Measurements from ENCODE around the gene MAML3.
"Not testable (repeated sequence)": the region's sequence is repeated elsewhere in the genome, so short reads cannot be mapped to it uniquely, and the experiment has no call there.

Gene MAML3

DNA sequence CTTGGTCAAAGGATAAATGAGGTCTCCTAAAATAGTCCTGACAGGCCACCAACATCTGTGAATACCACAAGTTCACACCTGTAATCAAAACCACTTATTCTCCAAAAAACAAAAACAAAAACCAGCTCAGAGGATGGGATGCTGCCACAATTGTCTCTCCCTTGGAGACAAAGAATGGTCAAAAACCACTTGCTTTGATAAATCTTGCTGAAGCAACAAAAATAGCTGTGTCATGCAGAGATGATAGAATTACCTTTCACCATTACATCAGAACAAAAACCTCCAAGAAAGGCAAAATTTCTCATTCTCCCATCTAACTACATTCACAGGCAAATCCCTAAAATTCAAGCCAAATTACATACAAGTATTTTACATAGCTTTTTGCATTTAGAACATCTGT, 180.4 kb downstream of the MAML3 start:
- in situ Hi-C loops (cut with MboI; ENCODE audit: low sequenced_read_pairs): no loop called here

DNA sequence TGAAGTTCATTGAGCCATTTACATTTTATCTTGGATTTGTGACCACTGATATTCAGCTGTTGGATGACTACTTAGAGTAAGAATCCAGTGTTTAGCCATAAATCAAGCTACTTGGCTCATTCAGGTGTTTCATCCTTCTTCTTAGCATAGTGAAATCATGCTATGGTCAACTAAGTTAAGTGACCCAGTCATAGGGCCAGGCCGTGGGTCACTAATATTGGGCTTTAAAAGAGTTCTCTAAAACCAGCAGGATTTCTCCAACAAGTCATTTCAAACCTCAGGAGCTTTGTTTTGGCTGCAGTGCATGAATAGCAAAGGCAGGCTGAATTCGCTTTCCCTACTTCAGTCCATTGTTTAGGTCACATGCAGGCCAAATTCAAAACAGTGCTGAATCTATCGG, 181.0 kb downstream of the MAML3 start:
- in situ Hi-C loops (cut with MboI; ENCODE audit: low sequenced_read_pairs): no loop called here

DNA sequence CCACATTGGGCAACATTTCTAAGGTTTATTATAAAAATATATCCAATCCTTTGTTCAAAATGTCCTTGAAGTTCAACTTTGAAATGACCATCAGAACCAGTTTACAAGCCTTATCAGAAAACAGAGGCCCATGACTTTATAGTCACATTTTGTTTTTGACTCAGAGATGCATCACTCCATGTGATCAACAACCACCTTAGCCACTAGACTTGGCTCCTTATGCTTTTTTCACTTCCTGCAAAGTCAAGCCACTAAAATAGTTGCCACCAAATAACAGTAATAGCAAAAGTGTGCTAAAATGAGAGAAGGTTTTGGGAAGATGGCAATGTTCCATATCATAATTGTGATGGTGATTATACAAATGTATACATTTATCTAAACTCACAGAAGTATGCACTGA, 181.7 kb downstream of the MAML3 start:
- in situ Hi-C loops (cut with MboI; ENCODE audit: low sequenced_read_pairs): no loop called here

DNA sequence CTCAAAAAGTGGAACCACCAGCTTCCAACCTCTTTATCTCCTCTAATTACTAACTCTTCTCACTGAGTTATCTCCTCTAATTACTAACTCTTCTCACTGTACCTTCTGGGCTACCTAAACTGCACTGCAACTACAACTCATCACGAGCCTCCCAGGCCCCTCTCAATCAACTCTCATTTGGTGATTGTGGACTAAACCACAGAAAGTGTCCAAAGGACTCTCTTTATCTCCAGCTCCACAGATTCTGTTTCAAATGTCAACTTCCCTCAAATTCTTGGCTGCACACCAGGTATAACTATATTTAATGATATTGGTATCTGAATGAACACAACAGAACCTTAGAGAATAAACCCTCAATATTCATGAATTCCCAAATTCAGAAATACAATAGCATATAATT, 182.9 kb downstream of the MAML3 start:
- in situ Hi-C loops (cut with MboI; ENCODE audit: low sequenced_read_pairs): no loop called here

DNA sequence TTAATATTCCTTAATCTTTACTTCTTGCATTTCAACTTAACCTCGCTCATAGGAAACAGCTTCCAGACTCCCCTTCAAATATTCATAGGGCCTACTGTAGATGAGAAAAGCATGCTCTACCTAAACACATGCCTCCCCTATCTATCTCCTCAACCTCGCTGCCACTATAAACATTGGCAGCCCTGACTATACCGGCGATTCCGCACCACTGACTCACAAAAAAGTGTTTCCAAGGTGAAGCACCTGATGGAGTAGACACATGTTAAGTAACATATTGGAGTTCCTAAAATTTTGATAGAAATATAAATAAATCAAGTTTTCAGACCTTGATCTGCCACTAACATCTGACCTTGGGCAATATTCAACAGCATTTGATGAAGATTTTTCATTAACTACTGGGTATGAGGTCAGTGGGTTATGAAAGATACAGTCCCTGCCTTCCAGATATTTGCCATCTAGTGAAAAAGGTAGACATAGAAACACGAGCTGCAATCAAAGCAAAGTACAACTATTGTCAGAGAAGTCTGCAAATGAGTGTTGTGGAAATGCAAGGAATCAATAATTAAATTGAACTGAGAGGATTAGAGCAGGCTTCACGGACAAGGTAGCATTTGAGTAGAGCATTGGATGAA, 184.2 kb downstream of the MAML3 start:
- in situ Hi-C loops (cut with MboI; ENCODE audit: low sequenced_read_pairs): no loop called here

DNA sequence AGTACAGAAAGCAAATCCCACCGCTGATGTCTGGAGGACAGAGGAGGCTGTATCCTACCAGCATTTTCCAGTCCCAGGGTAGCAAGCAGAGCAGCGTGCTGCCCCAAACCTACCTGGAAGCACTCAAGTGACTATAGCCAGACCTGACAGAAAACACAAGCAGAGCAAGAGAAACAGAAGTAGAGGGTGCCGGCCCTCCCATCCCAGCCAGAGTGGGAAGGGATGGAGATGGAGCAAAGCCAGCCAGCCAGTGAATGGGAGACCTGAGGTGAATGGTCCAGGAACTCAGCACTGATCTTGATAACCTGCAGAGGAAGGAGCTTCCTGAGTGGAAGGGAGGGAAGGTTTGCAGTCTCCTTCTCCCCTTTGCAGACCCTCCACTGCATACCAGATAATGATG, 185.2 kb downstream of the MAML3 start:
- in situ Hi-C loops (cut with MboI; ENCODE audit: low sequenced_read_pairs): no loop called here

DNA sequence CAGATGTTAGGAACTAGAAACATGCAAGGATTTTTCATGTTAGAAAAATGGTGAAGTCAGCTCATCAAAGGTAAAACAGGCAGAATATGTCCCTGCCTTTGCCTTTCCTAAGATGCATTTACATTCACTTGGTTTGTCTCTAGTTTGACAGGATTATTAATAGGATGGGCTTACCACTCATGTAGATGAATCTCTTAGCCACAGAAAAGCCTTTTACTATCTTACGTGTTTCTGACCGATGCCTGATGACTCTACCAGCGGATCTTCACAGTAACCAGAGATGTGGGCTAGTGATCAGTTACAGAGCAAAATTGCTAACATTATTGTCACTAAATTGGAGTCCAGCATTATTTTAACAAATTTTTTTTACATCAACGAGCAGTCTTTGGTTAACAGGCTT, 187.6 kb downstream of the MAML3 start:
- in situ Hi-C loops (cut with MboI; ENCODE audit: low sequenced_read_pairs): no loop called here

DNA sequence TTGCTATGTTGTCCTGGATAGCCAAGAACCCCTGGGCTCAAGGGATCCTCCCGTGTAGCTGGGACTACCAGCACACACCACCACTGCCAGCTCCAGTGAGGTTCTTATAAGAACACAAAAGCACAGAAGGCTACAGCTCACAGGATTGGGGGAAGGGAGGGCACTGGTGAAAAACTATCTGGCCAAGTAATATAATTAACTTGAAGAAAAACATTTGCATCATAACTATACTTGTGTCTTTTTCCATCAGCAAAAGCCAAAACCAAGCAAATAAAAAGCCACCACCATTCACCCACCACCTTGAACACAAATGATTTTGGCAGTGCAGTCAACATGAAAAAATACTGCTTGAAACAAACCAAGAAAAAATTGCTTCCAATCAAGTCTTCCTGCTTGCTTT, 188.2 kb downstream of the MAML3 start:
- in situ Hi-C loops (cut with MboI; ENCODE audit: low sequenced_read_pairs): no loop called here

DNA sequence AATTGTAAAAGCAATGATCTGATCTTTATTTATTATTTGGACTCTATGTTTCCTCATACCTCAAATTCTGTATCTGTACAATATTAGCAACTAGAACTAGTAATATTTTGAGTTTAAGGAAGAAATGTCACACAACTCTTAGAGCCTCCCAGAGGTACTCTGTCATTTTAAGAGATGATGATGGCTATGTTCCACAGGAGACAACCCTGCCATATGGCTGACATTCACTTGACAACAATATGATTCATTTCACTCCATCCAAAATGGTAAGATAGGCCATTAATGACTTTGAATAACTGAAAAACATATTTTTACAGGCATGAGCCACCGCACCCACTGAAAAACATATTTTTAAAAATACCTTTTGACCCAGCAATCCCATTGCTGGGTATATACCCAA, 190.3 kb downstream of the MAML3 start:
- in situ Hi-C loops (cut with MboI; ENCODE audit: low sequenced_read_pairs): no loop called here

DNA sequence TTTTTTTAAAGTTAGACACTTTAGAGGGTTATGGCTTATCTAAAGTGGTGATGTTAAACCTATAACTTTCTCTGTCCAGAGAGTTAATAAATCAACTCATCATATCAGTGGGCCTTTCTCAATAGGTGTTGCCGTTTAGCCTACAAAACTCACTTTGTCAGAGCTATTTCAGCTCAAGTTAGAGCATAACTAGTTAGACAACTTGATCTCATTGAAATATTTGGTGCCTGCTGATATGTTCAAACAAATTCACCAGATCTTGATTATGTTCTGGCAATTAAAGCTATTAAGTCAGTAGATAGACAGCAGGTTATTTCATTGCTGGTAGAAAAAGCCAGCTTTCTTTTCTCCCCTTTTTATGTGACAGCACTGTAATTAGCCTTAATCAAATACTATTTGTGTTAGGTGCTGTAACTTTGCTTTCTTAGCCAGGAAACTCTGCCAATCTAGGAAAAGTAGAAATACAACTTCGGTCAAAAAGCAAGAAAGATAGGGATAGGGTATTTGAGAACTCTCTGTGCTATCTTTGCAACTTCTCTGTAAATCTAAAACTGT, 191.8 kb downstream of the MAML3 start:
- in situ Hi-C loops (cut with MboI; ENCODE audit: low sequenced_read_pairs): no loop called here

DNA sequence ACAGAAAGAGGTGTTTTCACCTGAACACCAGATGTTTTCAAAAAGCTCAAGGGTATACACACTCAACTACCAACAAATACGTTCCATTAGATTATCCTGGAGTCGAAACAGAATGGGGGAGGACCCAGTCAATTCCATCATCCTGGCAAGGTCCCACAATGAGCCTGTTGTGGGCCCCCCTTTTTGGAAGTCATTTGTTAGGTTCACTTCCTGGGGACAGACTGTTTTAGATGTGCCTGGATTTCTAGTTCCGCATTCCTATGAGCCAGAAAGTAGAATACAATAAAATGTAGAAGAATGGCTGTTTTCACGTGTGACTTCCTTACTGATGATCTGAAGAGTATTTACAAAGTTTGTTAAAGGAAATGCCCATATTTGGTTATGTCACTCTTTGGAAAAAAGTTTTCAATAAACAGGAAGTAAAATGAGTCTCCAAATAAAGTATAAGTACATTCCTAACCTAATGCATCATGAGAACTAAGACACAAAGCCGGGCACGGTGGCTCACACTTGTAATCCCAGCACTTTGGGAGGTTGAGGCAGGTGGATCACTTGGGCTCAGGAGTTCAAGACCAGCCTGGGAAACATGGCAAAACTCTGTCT, 192.5 kb downstream of the MAML3 start:
- in situ Hi-C loops (cut with MboI; ENCODE audit: low sequenced_read_pairs): no loop called here

DNA sequence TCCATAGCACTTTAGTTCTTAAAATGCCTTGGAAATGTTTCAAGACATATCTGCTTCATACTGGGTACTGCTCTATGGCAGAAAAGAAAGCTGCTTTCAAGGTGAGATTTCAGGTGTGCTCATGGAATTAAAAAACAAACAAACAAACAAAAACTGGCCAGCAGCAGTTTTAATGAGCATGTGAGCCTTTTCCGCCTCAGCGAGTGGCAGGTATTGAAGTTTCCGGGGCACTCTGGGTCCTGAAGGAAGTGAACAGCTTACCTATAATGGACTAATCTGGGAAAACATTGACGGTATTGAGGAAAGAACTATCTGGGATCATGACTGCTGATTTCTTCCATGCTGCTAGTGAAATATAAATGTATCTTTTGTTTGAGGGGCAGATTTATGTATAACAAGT, 194.6 kb downstream of the MAML3 start:
- in situ Hi-C loops (cut with MboI; ENCODE audit: low sequenced_read_pairs): no loop called here

DNA sequence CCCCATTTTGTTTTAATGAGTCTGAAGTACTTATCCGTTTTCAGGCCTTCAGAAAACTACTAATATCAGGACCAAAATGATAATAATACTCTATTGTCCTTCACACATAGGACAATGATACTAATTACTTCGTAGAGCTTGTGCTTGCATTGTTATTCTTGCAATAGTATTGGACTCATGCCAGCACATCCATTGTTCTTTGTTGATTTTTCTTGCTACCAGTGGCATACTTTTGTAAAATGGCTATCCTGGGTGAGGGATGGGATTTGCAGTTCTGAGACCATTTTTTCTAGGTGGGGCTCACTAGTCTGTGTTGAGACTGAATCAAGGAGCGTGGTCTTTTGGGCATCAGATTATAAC, 195.3 kb downstream of the MAML3 start:
- in situ Hi-C loops (cut with MboI; ENCODE audit: low sequenced_read_pairs): no loop called here

DNA sequence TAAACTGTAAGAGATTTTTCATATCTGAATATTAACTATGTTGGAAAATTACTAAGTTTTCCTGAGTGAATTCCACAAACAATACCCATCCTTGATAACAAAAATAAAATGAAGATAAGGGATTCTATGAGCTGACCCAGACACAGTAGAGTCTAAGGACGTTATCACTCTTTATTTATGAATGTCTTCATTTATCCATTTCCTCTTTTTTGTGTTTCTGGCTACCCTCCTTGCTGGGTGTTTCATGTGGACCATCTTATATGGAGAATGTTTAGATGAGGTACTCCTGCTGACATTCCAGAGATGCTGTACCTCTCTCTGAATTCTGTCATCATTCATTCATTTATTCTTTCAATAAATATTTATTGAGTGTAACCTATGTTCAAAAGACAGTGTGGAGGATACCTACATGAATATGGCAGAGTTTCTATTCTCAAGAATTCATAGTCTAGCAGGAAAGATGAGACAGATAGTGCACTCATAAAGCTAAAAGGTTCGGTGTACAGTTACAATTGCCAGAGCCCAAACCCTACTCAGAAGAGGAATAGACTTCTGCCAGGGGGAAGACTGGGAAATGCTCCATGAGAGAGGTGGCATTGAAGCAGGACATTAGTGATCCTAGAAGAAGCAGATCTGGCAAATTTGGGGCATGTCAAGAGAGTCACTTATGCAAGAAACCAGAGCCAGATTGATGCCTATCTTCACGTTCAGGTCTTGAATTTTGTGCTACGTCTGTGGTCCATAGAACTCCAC, 195.8 kb downstream of the MAML3 start:
- in situ Hi-C loops (cut with MboI; ENCODE audit: low sequenced_read_pairs): no loop called here

DNA sequence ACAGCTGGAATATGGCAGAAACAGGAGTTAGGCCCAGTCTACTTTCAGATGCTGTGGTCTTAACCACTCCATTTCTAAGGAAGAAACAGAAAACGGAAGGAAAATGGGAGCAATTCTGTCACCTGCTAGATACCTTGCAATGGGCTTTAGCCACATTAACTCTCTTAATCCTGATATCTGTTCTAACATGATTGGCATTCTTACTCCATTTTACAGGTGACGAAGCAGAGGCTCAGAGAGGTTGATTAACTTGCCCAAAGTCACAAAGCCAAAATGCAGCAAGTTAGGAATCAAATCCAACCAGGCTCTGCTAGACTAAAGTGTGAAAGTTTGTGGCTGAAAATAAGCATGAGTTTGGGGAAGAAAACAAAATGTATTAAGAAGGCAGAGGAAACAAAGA, 196.9 kb downstream of the MAML3 start:
- in situ Hi-C loops (cut with MboI; ENCODE audit: low sequenced_read_pairs): no loop called here

DNA sequence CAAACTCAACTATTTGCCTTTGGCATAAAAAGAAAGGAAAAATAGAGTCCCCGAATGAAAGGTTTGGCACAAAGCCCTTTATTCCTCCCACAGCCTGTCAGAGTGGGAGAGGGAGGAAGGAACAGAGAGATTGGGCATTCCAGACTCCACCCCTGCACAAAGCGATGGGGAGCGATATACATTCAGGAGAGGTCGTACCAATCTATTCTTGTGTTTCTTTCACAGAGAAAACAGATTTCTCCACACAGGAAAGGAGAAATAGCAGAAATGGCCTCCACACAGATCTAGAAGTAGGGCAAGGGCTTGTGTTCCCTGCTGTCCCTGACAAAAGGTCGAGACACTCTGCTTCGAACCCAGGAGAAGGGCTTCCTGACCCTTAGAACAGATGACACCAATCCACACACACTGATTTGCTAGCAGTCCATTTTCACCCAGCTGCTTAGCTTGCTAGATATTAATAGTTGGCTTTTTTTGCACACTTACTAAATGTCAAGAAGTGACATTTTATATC, 197.4 kb downstream of the MAML3 start:
- in situ Hi-C loops (cut with MboI; ENCODE audit: low sequenced_read_pairs): no loop called here

DNA sequence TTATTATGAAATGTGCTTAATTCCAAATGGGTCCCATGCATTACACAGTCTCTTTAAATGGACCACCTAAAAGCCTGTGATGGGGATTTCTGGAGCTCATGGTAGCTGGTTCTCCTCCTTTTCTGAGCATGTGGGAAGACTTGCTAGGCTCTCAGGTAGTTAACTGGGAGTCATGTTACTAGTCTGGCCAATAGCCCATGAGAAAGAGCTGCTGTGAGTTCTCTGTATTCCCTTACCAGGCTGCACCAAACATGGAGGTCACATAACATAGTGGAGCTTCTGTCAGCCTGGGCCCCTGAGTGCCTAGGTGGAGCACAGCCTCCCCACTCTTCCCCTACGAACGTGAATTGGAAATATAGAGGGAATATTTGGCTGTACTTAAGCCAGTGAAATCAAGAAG, 198.4 kb downstream of the MAML3 start:
- in situ Hi-C loops (cut with MboI; ENCODE audit: low sequenced_read_pairs): no loop called here

DNA sequence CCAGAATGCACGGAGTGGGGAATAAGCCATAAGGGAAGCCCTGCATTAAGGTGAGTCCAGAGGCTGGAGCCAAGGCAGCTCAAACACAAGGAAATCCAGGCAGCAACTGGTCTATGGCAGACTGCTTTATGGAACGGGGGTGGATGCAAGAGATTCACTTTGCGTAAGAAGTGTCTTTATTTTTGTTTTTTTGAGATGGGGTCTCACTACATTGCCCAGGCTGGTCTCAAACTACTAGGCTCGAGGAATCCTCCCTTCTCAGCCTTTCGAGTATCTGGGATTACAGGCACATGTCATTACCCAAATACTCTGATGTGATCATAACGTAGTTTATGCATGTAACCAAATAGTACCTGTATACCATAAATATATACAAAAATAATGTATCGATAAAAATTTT, 199.5 kb downstream of the MAML3 start:
- in situ Hi-C loops (cut with MboI; ENCODE audit: low sequenced_read_pairs): no loop called here

DNA sequence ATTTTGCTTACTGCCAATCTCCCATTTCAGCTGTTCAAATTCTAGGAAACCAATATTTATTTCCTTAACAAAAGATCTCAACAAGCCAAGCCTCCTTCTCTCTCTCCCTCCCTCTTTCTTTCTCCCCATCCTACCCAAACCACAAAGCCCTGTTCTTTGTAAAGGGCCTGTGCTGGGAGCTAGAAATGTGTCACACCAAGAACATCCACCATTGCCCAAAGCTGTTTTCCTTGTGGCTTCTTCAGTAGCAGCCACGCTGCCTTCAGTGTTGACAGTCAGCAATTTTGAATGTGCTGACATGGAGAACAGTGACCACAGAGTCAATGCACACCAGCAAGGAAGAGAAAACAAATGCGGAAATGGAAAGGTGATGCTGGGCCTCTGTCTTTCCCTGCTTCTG, 203.0 kb downstream of the MAML3 start:
- in situ Hi-C loops (cut with MboI; ENCODE audit: low sequenced_read_pairs): no loop called here

DNA sequence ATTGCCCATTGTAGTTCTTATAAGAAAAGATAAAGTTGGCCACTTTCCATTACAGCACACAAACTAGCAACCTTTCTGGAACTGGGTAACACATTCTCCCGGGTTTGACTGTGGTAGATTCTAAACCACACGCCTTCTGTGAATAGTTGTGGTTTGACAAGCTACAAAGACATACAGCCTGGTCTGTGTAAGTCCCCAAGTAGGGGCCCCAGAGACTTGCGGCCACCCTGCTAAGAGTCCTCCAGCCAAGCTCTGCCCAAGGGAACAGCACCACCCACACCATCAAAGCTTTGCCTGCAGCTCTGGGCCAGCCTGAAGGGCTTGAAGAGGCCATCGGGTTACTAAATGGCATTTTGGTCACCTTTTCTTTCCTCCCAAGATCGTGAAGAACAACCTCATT, 203.4 kb downstream of the MAML3 start:
- in situ Hi-C loops (cut with MboI; ENCODE audit: low sequenced_read_pairs): no loop called here

DNA sequence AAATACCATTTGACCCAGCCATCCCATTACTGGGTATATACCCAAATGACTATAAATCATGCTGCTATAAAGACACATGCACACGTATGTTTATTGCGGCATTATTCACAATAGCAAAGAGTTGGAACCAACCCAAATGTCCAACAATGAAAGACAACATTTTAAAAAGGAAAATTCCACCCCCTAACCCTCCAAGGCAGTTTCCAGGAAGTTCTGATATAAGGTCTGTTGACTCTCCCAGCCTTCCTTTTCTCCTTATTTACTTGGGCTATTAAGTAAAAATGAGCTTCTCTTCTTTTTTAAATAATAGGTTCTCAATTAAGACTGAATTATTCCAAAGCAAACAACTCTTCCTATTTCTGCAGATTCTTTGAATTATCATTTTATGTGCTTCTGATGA, 209.1 kb downstream of the MAML3 start:
- in situ Hi-C loops (cut with MboI; ENCODE audit: low sequenced_read_pairs): not testable (repeated sequence)

DNA sequence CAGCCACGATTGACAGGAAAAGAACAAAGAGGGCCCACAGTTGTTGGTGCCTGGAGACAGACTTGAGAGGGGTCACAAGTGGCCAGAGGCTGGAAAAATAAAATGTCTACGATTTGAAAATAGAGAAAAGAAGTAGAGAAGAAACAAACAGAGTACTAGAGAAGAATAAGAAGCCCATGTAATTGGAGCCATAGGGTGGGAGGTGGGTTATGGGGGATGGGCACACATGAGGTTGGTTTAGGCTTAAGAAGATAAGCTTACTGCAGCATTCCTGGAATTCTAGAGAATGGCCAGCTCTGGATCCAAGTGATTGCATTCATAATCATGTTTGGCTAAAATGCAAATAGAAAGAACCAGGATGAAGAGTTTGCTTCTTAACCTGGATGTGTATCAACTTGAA, 210.7 kb downstream of the MAML3 start:
- in situ Hi-C loops (cut with MboI; ENCODE audit: low sequenced_read_pairs): no loop called here
